Activated CD4-positive, alpha-beta memory T cell treated with anti-CD3 and anti-CD28 coated beads, Interleukin-2, amount 10 ng/mL, durations not matched to agents 7 days and 5 days (primary cell): Measurements from ENCODE around the gene SLC25A1. TPM values are rescaled to one million over a fixed set of nuclear protein-coding genes. Genes with fewer than 3 reads are reported as not detected.

Experiments used
- CTCF ChIA-PET: fragments of 350-600 bp; sonication (Branson Sonifier 250); formaldehyde crosslinking; loops from one replicate; lab custom pipeline; 2021; ENCODE audit warnings: antibody characterized with exemption, inconsistent platforms; lab: Charles Lee
- POLR2A ChIA-PET: fragments of 350-600 bp; sonication (Branson Sonifier 250); formaldehyde crosslinking; loops from one replicate; lab custom pipeline; 2021; ENCODE audit warnings: antibody characterized with exemption; lab: Charles Lee
- DNase-seq: peaks from one replicate; pipeline ENCODE4 v3.0.0-alpha.2; 2020
- H3K27ac Mint-ChIP-seq: one replicate; pipeline ENCODE4 v1.8.0; 2021; ENCODE audit warnings: mild to moderate bottlenecking, mixed read lengths
- H3K27me3 Mint-ChIP-seq: one replicate; pipeline ENCODE4 v1.8.0; 2021; ENCODE audit warnings: mixed read lengths
- H3K36me3 Mint-ChIP-seq: one replicate; pipeline ENCODE4 v1.8.0; 2021; ENCODE audit warnings: low read depth, mixed read lengths
- H3K4me1 Mint-ChIP-seq: one replicate; pipeline ENCODE4 v1.8.0; 2021; ENCODE audit warnings: mixed read lengths
- H3K4me3 Mint-ChIP-seq: one replicate; pipeline ENCODE4 v1.8.0; 2021; ENCODE audit warnings: mild to moderate bottlenecking, mixed read lengths
- H3K9me3 Mint-ChIP-seq: one replicate; pipeline ENCODE4 v1.8.0; 2021; ENCODE audit warnings: mixed read lengths
- total RNA-seq, 2 experiments: library from RNA; stranded (reverse); gene quantifications; one replicate each; pipeline ENCODE4 v1.2.3, GENCODE V29; 2021

Gene SLC25A1
- total RNA-seq, 2 experiments from 2014 or later, result 62.3 to 63.2 TPM

DNA sequence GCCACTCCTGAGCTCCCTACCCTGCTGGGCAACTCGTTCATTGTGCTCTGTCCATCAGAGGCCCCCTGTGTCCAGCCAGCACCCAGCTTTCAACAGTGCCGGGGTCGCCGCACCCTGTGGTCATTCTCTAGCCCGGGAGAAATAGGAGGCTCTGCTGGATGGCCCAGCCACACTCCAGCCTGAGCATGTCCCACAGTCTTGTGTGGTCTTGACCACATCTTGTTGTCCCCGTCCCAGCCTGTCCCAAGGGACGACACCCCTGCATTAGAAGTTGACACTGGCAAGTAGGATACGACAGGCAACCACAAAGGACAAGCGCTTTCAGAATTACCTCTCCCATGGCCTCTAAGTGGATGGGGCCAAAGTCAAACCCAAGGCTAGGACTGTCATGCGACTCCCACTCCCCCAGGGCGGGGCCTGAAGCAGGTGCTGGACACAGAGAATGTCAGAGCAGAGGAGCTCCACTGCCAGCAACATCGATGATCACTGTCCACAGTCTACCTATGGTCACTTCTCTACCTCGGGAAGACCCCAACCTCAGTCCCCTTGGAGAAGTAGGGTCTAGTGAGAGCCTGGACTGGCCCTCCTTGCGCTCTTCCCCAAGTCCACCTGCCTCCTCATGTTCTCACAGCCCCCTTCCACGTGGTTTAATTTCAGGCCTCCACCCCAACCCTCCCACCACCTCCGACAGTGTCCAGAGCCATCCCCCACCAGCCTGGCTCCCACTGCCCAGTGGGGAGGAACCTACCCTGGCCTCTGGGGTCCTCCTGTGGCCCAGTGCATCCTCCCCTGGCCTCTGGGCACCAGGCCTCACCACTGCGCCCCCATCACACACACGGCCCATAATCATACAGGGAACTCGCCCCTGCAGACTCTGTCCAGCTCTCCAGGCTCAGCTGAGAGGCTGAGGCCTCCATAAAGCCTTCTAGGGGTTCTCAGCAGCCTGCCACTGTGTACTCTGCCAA, 51.9 kb downstream of the SLC25A1 start:
- ChIA-PET POLR2A (no interaction called here), CTCF (interaction anchor here (1.2 kb wide), 1 partner anchor 18 kb away, joined by 4 read pairs; the partner anchor contains the start of gene ESS2)
- Mint-ChIP-seq H3K4me1 (peaks cover 8% of the 10 kb centered on the region), H3K27me3 (no peaks in the 10 kb centered on the region), H3K36me3 (peaks cover 6% of the 10 kb centered on the region), H3K9me3 (no peaks in the 10 kb centered on the region), H3K27ac (no peak overlapping the region), H3K4me3 (no peak overlapping the region)
- no peak for DNase-seq

Other genes starting within 250 kb of the SLC25A1 start
- under 1 TPM; 0.25 to 0.35 TPM for gene PRODH, start 242.4 kb downstream of the SLC25A1 start, total RNA-seq
- 10 to 100 TPM; 29.7 to 30.8 TPM for gene DGCR2, start 56.3 kb downstream of the SLC25A1 start, total RNA-seq
- not detected for gene TSSK2, start 47.4 kb downstream of the SLC25A1 start, total RNA-seq
- gene ESS2, start 34.1 kb downstream of the SLC25A1 start, total RNA-seq, result 10 to 100 TPM; 16.3 to 18.3 TPM
- gene GSC2, start 28.4 kb downstream of the SLC25A1 start, total RNA-seq, result not detected
- 1 to 10 TPM in 1 of 2 experiments, under 1 TPM in 1; 0.93 to 1.1 TPM for gene CLTCL1, start 113.0 kb upstream of the SLC25A1 start, total RNA-seq